ENCODE results near the gene FAM107B.

- no peak for TF ChIP-seq ZNF830 (tag by site-specific recombination; IDR thresholded peaks at IDR 0.05; ENCODE audit: low read depth)
- no peak for TF ChIP-seq SETDB1 (IDR thresholded peaks at IDR 0.05; ENCODE audit: insufficient read length, low read length)
- TF ChIP-seq PBX3 (CRISPR knock-in tag; IDR thresholded peaks at IDR 0.05), result no peak
- TF ChIP-seq, protein P1, sequence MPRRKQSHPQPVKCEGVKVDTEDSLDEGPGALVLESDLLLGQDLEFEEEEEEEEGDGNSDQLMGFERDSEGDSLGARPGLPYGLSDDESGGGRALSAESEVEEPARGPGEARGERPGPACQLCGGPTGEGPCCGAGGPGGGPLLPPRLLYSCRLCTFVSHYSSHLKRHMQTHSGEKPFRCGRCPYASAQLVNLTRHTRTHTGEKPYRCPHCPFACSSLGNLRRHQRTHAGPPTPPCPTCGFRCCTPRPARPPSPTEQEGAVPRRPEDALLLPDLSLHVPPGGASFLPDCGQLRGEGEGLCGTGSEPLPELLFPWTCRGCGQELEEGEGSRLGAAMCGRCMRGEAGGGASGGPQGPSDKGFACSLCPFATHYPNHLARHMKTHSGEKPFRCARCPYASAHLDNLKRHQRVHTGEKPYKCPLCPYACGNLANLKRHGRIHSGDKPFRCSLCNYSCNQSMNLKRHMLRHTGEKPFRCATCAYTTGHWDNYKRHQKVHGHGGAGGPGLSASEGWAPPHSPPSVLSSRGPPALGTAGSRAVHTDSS (tag by site-specific recombination; IDR thresholded peaks at IDR 0.05), result no peak
- no peak for TF ChIP-seq GLI4 (tag by site-specific recombination; IDR thresholded peaks at IDR 0.05)
- no peak for TF ChIP-seq ZNF510 (tag by site-specific recombination; IDR thresholded peaks at IDR 0.05; ENCODE audit: insufficient replicate concordance)
- no peak for TF ChIP-seq ZSCAN5A (tag by site-specific recombination; IDR thresholded peaks at IDR 0.05)
- TF ChIP-seq, protein P2, sequence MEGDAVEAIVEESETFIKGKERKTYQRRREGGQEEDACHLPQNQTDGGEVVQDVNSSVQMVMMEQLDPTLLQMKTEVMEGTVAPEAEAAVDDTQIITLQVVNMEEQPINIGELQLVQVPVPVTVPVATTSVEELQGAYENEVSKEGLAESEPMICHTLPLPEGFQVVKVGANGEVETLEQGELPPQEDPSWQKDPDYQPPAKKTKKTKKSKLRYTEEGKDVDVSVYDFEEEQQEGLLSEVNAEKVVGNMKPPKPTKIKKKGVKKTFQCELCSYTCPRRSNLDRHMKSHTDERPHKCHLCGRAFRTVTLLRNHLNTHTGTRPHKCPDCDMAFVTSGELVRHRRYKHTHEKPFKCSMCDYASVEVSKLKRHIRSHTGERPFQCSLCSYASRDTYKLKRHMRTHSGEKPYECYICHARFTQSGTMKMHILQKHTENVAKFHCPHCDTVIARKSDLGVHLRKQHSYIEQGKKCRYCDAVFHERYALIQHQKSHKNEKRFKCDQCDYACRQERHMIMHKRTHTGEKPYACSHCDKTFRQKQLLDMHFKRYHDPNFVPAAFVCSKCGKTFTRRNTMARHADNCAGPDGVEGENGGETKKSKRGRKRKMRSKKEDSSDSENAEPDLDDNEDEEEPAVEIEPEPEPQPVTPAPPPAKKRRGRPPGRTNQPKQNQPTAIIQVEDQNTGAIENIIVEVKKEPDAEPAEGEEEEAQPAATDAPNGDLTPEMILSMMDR (tag by site-specific recombination; IDR thresholded peaks at IDR 0.05), result no peak
- no peak for TF ChIP-seq ZNF76 (tag by site-specific recombination; IDR thresholded peaks at IDR 0.05; ENCODE audit: borderline replicate concordance, low read depth)
- TF ChIP-seq ZBTB44 (tag by site-specific recombination; IDR thresholded peaks at IDR 0.05), result no peak
- TF ChIP-seq YY1 (tag by site-specific recombination; IDR thresholded peaks at IDR 0.05), result no peak
These were observed 221.2 kb downstream of the FAM107B start for GRCh38 chr10:14553448-14553847.

All from HEK293 (cell line).